Astrocyte of the spinal cord (primary cell): ENCODE measurements around the gene KPNA4.
A peak's percentile ranks its signal among the peaks of the same experiment; 100 is the strongest.
"Not testable (repeated sequence)": the region's sequence is repeated elsewhere in the genome, so short reads cannot be mapped to it uniquely, and the experiment has no call there.

Source experiments
- DNase-seq: peaks from one replicate; pipeline ENCODE4 v3.0.0; 2011; ENCODE audit warnings: low read depth, low spot score
- H3K4me3 ChIP-seq: 2 replicates; pipeline ENCODE4 v1.5.1; 2011; ENCODE audit warnings: low read depth, mild to moderate bottlenecking, low read length, moderate library complexity
- CTCF ChIP-seq: IDR thresholded peaks from 2 replicates; pipeline ENCODE4 v1.5.1; 2012; ENCODE audit warnings: low read depth, mild to moderate bottlenecking, low read length, inconsistent platforms
- in situ Hi-C: cut with HindIII; loops from 2 replicates; pipeline ENCODE4 v1.10.0; 2017; ENCODE audit warnings: low sequenced_read_pairs

Gene KPNA4

GRCh38 chr3:160575589-160575988 is 10.2 kb upstream of the KPNA4 start:
- TF ChIP-seq CTCF = no peak
- in situ Hi-C loops = no loop called here
- DNase-seq = no peak
- no peak overlapping the region for H3K4me3 ChIP-seq

- DNase-seq = no peak
- in situ Hi-C loops = no loop called here
- H3K4me3 ChIP-seq = no peak overlapping the region
- TF ChIP-seq CTCF = no peak
Observed at GRCh38 chr3:160574636-160575035, 9.3 kb upstream of the KPNA4 start.

- DNase-seq, H3K4me3 ChIP-seq, in situ Hi-C loops: not testable (repeated sequence)
Observed at GRCh38 chr3:160573955-160574525, 8.7 kb upstream of the KPNA4 start.

GRCh38 chr3:160569894-160570652 is 4.7 kb upstream of the KPNA4 start:
- no peak overlapping the region for H3K4me3 ChIP-seq
- no peak for DNase-seq
- no peak for TF ChIP-seq CTCF
- in situ Hi-C loops = no loop called here

- in situ Hi-C loops = no loop called here
- no peak overlapping the region for H3K4me3 ChIP-seq
- TF ChIP-seq CTCF = no peak
- DNase-seq = no peak
Observed at GRCh38 chr3:160568989-160569388, 3.6 kb upstream of the KPNA4 start.

- DNase-seq = no peak
- H3K4me3 ChIP-seq = no peak overlapping the region
- in situ Hi-C loops = no loop called here
- no peak for TF ChIP-seq CTCF
Observed at GRCh38 chr3:160567774-160568173, 2.4 kb upstream of the KPNA4 start.

- H3K4me3 ChIP-seq = peak overlapping the region; percentile 91
- no peak for DNase-seq
- TF ChIP-seq CTCF = no peak
- in situ Hi-C loops = no loop called here
Observed at GRCh38 chr3:160566499-160566898, 1.1 kb upstream of the KPNA4 start.
